H9 (cell line): ENCODE data around the gene SLC16A3. TPM values are rescaled to one million over a fixed set of nuclear protein-coding genes. Genes with fewer than 3 reads are reported as not detected.
A peak's percentile ranks its signal among the peaks of the same experiment; 100 is the strongest.

Source experiments
- DNase-seq: peaks from one replicate; pipeline ENCODE4 v3.0.0-alpha.2; 2017
- H2AFZ ChIP-seq: one replicate; pipeline ENCODE4 v1.6.1; 2013; ENCODE audit warnings: mild to moderate bottlenecking, low read length, control low read depth, moderate library complexity
- H2AK5ac ChIP-seq: 2 replicates; pipeline ENCODE4 v1.6.1; 2013; ENCODE audit warnings: low read length, control low read depth, mixed read lengths; ENCODE audit not compliant: insufficient read length
- H2BK120ac ChIP-seq: one replicate; pipeline ENCODE4 v1.6.1; 2013; ENCODE audit warnings: low read depth, mild to moderate bottlenecking, low read length, control low read depth, inconsistent platforms; ENCODE audit not compliant: poor library complexity, severe bottlenecking
- H2BK12ac ChIP-seq: 2 replicates; pipeline ENCODE4 v1.6.1; 2013; ENCODE audit warnings: low read length, control low read depth, mixed read lengths, low read depth; ENCODE audit not compliant: insufficient read length
- H2BK15ac ChIP-seq: 2 replicates; pipeline ENCODE4 v1.6.1; 2013; ENCODE audit warnings: low read depth, low read length, control low read depth
- H2BK20ac ChIP-seq: one replicate; pipeline ENCODE4 v1.6.1; 2013; ENCODE audit warnings: low read depth, mild to moderate bottlenecking, low read length, control low read depth, inconsistent platforms; ENCODE audit not compliant: poor library complexity, severe bottlenecking
- H2BK5ac ChIP-seq: 2 replicates; pipeline ENCODE4 v1.6.1; 2013; ENCODE audit warnings: low read length, control low read depth, mixed read lengths; ENCODE audit not compliant: insufficient read length
- H3K14ac ChIP-seq: 2 replicates; pipeline ENCODE4 v1.6.1; 2013; ENCODE audit warnings: low read length, control low read depth; ENCODE audit not compliant: insufficient read depth
- H3K18ac ChIP-seq: 2 replicates; pipeline ENCODE4 v1.6.1; 2013; ENCODE audit warnings: low read depth, mild to moderate bottlenecking, mixed read lengths, low read length, control low read depth; ENCODE audit not compliant: insufficient read length
- H3K23ac ChIP-seq: 2 replicates; pipeline ENCODE4 v1.6.1; 2013; ENCODE audit warnings: low read length, control low read depth, mixed read lengths, low read depth; ENCODE audit not compliant: insufficient read length
- H3K23me2 ChIP-seq: 2 replicates; pipeline ENCODE4 v1.6.1; 2013; ENCODE audit warnings: low read depth, mild to moderate bottlenecking, mixed read lengths, low read length, control low read depth; ENCODE audit not compliant: insufficient read length, poor library complexity, severe bottlenecking
- H3K27ac ChIP-seq: 2 replicates; pipeline ENCODE4 v1.5.1; 2013; ENCODE audit warnings: low read length, control low read depth, mixed read lengths, low read depth; ENCODE audit not compliant: insufficient read length
- H3K27me3 ChIP-seq: 2 replicates; pipeline ENCODE4 v1.6.1; 2013; ENCODE audit warnings: low read length, control low read depth, inconsistent platforms; ENCODE audit not compliant: insufficient read depth
- H3K4ac ChIP-seq: 2 replicates; pipeline ENCODE4 v1.6.1; 2013; ENCODE audit warnings: low read depth, mild to moderate bottlenecking, control low read depth, inconsistent platforms, low read length, moderate library complexity
- H3K4me1 ChIP-seq: 2 replicates; pipeline ENCODE4 v1.6.1; 2013; ENCODE audit warnings: low read length, control low read depth, inconsistent platforms; ENCODE audit not compliant: insufficient read depth
- H3K4me2 ChIP-seq: 2 replicates; pipeline ENCODE4 v1.6.1; 2013; ENCODE audit warnings: low read length, control low read depth, mixed read lengths; ENCODE audit not compliant: insufficient read length, insufficient read depth
- H3K56ac ChIP-seq: 2 replicates; pipeline ENCODE4 v1.6.1; 2013; ENCODE audit warnings: low read depth, mild to moderate bottlenecking, mixed read lengths, low read length, control low read depth; ENCODE audit not compliant: insufficient read length
- H3K79me1 ChIP-seq: 2 replicates; pipeline ENCODE4 v1.6.1; 2013; ENCODE audit warnings: low read depth, mild to moderate bottlenecking, moderate library complexity, low read length, control low read depth, inconsistent platforms; ENCODE audit not compliant: insufficient read depth, poor library complexity, severe bottlenecking
- H3K79me2 ChIP-seq: 2 replicates; pipeline ENCODE4 v1.6.1; 2013; ENCODE audit warnings: low read length, control low read depth, inconsistent platforms; ENCODE audit not compliant: insufficient read depth
- H3K9ac ChIP-seq: 2 replicates; pipeline ENCODE4 v1.6.1; 2013; ENCODE audit warnings: low read length, control low read depth, mixed read lengths; ENCODE audit not compliant: insufficient read length; ENCODE audit errors: extremely low read depth
- H3K9me3 ChIP-seq: one replicate; pipeline ENCODE4 v1.6.1; 2013; ENCODE audit warnings: low read depth, low read length, inconsistent platforms; ENCODE audit not compliant: control insufficient read depth
- H3T11ph ChIP-seq: one replicate; pipeline ENCODE4 v1.6.1; 2013; ENCODE audit warnings: mild to moderate bottlenecking, low read length, control low read depth, inconsistent platforms
- H4K20me1 ChIP-seq: one replicate; pipeline ENCODE4 v1.6.1; 2013; ENCODE audit not compliant: control insufficient read depth, insufficient read length, insufficient read depth
- H4K5ac ChIP-seq: 2 replicates; pipeline ENCODE4 v1.6.1; 2013; ENCODE audit warnings: low read depth, mild to moderate bottlenecking, mixed read lengths, low read length, control low read depth; ENCODE audit not compliant: insufficient read length
- H4K8ac ChIP-seq: replicated peaks from 2 replicates; pipeline ENCODE4 v1.6.1; 2013; ENCODE audit warnings: low read length, control low read depth, mixed read lengths, low read depth; ENCODE audit not compliant: insufficient read length
- H4K91ac ChIP-seq: 2 replicates; pipeline ENCODE4 v1.6.1; 2013; ENCODE audit warnings: low read depth, mild to moderate bottlenecking, moderate library complexity, mixed read lengths, low read length, control low read depth; ENCODE audit not compliant: insufficient read length
- H3K27ac Mint-ChIP-seq, 3 experiments: 2 replicates in 2 of 3; 3 replicates in 1 of 3; pipeline ENCODE4 v1.8.0; 2020 to 2021; ENCODE audit warnings: mixed read lengths in 3 of 3, mild to moderate bottlenecking in 1 of 3, moderate library complexity in 1 of 3
- H3K27me3 Mint-ChIP-seq: 2 replicates; pipeline ENCODE4 v1.8.0; 2021; ENCODE audit warnings: low read depth, mild to moderate bottlenecking, moderate library complexity, mixed read lengths
- H3K36me3 Mint-ChIP-seq, 3 experiments: 2 replicates in 2 of 3; 3 replicates in 1 of 3; pipeline ENCODE4 v1.8.0; 2020 to 2021; ENCODE audit warnings: low read depth in 3 of 3, mixed read lengths in 3 of 3; ENCODE audit not compliant: insufficient read depth in 1 of 3
- H3K4me1 Mint-ChIP-seq, 2 experiments: 2 replicates each; pipeline ENCODE4 v1.8.0; 2020; ENCODE audit warnings: mixed read lengths in 2 of 2
- H3K4me3 Mint-ChIP-seq, 2 experiments: 2 replicates in 1 of 2; 3 replicates in 1 of 2; pipeline ENCODE4 v1.8.0; 2020 to 2021; ENCODE audit warnings: mild to moderate bottlenecking in 2 of 2, mixed read lengths in 2 of 2, moderate library complexity in 1 of 2
- H3K9me3 Mint-ChIP-seq, 2 experiments: 2 replicates in 1 of 2; 3 replicates in 1 of 2; pipeline ENCODE4 v1.8.0; 2020; ENCODE audit warnings: mild to moderate bottlenecking in 2 of 2, mixed read lengths in 2 of 2, moderate library complexity in 1 of 2
- CTCF ChIP-seq: fragments of 200-600 bp; sonication (generic); conservative IDR thresholded peaks from 3 replicates; pipeline ENCODE4 v1.8.0; 2021; ENCODE audit warnings: antibody characterized with exemption, mild to moderate bottlenecking
- WGBS: extraction: QIAGEN DNeasy Blood & Tissue Kit; methylation state at CpG from one replicate; pipeline ENCODE4 v1.1.7; 2013; ENCODE audit warnings: missing lambda C conversion rate, low lambda C conversion rate, mixed read lengths; ENCODE audit not compliant: insufficient read length; ENCODE audit errors: extremely low coverage; 5-methylcytosine and 5-hydroxymethylcytosine counted together
- total RNA-seq: library from RNA; stranded (reverse); gene quantifications from 2 replicates; pipeline ENCODE4 v1.2.1, GENCODE V29; 2021

The SLC16A3 gene
- total RNA-seq, 1 experiment from 2014 or later: 28.4 TPM

DNA sequence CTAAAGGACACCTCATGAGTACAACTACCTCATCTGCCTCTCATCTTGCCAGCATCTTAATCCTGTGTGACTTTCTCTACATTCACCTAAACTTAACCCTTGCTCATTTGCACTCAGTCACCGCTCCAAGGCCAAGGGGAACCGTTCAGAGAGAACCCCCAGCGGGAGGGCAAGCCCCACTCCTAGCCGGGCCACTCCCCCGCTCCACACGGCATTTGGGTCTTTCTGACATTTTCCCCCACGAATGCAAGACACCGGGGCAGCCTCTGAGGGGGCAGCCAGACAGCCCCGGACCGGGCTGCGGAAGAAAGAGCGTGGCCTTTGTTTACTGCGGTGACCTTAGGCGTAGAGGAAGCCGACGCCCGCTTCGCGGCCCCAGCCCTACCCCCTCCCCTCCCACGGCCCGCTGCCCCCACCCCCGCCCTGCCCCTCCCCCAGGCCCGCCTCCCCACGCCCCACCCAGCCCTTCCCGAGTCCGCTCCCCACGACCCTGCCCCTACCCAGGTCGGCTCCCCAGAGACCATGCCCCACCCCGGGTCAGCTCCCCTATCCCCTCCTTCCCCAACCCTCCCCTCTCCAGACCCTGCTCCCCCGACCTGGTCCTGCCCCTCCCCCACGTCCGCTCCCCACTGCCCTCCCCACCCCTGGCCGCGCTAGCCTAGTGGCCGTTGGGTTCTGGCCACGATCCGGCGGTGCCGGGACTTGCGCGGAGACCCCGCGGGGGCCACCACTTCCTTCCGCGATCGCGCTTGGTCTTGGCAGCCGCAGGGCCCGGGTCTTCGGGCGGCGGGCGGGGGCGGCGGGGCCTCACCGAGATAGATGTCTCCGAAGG, 43.9 kb downstream of the SLC16A3 start:
- no peak for TF ChIP-seq CTCF
- peaks cover 37 to 57% of the 10 kb centered on the region in 2 experiments for H3K4me1 Mint-ChIP-seq
- H3K4me3 Mint-ChIP-seq: peak overlapping the region; percentile 84 to 87
- peak overlapping the region; percentile 7 to 95 (median 89) for H3K27ac Mint-ChIP-seq
- Histone ChIP-seq H4K8ac (no peak overlapping the region), H2BK5ac (no peak overlapping the region), H3K79me2 (peaks cover 47% of the 10 kb centered on the region), H2BK120ac (no peak overlapping the region), H2BK12ac (no peak overlapping the region), H3K23ac (no peak overlapping the region), H3K23me2 (no peaks in the 10 kb centered on the region), H3K9me3 (no peaks in the 10 kb centered on the region), H3K4ac (no peak overlapping the region; the same call in 1 of the 2 replicates), H2BK15ac (no peak overlapping the region), H3K56ac (no peak overlapping the region), H3K9ac (peak overlapping the region; percentile 87), H3T11ph (no peak overlapping the region), H4K5ac (no peak overlapping the region), H4K20me1 (no peaks in the 10 kb centered on the region), H3K18ac (peak overlapping the region; percentile 93), H3K14ac (peak overlapping the region; percentile 80), H3K4me2 (peak overlapping the region; percentile 72), H3K79me1 (peaks cover 4% of the 10 kb centered on the region), H3K27ac (no peak overlapping the region), H4K91ac (no peak overlapping the region), H2AFZ (no peak overlapping the region), H2AK5ac (no peak overlapping the region), H2BK20ac (no peak overlapping the region), H3K4me1 (no peaks in the 10 kb centered on the region), H3K27me3 (no peaks in the 10 kb centered on the region)
- peaks cover 19% of the 10 kb centered on the region for H3K27me3 Mint-ChIP-seq
- WGBS: no CpG with 5 or more reads among the region's 57 CpGs
- H3K9me3 Mint-ChIP-seq: no peaks in the 10 kb centered on the region
- peak; percentile 60 for DNase-seq
- peaks cover 30 to 47% (median 42%) of the 10 kb centered on the region in 3 experiments; a peak in 6 of 7 replicates for H3K36me3 Mint-ChIP-seq
